ENCODE data around the gene HSP90AB1. TPM values are rescaled to one million over a fixed set of nuclear protein-coding genes. Genes with fewer than 3 reads are reported as not detected.
A peak's percentile ranks its signal among the peaks of the same experiment; 100 is the strongest.

The HSP90AB1 gene
- total and polyA plus RNA-seq, 2 of the 8 experiments (the other 6 are each of a cell fraction or from before 2014, with no cell fraction given) = 1,564 to 2,297 TPM

DNA sequence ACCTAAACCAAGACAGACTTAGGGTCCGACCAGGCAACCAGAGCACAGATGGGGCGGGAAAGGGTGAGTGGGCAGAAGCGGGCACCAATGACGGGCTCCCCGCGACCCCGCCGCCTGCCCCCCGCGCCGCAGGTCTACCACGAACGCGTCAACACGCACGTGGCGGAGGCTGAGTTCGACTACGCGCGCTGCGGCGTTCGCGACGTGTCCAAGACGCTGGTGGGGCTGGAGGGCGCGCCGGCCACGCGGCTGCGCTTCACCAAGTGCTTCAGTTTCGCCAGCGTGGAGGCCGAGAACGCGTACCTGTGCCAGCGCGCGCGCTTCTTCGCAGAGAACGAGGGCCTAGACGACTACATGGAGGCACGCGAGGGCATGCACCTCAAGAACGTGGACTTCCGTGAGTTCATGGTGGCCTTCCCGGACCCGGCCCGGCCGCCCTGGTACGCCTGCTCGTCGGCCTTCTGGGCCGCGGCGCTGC, 28.4 kb downstream of the HSP90AB1 start:
- Histone ChIP-seq H2BK120ac (replicated peaks; ENCODE audit: low read depth, low read length) (no peak overlapping the region), H3K23me2 (ENCODE audit: low read depth, low read length) (peaks cover 2% of the 10 kb centered on the region; the same call in 1 of the 2 replicates), H3K4me1 (replicated peaks in 1 of 4; ENCODE audit: control insufficient read depth in 3 of 4, insufficient read depth in 4 of 4, low read length in 3 of 4) (peaks cover 5 to 17% (median 9%) of the 10 kb centered on the region in 4 experiments), H2AFZ (ENCODE audit: low read length) (no peak overlapping the region), H3K9me3 (ENCODE audit: insufficient read depth in 2 of 2, low read depth in 1 of 2, low read length in 1 of 2) (no peaks in the 10 kb centered on the region), H2AK5ac (ENCODE audit: low read depth, low read length) (no peak overlapping the region), H4K8ac (ENCODE audit: extremely low read depth, insufficient read depth, low read length) (no peak overlapping the region), H4K91ac (replicated peaks; ENCODE audit: insufficient read length, low read length) (no peak overlapping the region), H3K4me2 (ENCODE audit: insufficient read depth in 1 of 2, low read depth in 2 of 2, low read length in 2 of 2) (no peak overlapping the region), H3K4ac (replicated peaks; ENCODE audit: insufficient read length, low read depth, low read length) (no peak overlapping the region), H3K27ac (ENCODE audit: low read depth, low read length) (no peak overlapping the region), H3K9ac (replicated peaks in 1 of 4; ENCODE audit: extremely low read depth in 1 of 4, low read depth in 3 of 4, low read length in 3 of 4) (no peak overlapping the region), H4K20me1 (replicated peaks in 1 of 2; ENCODE audit: control insufficient read depth in 1 of 2, insufficient read depth in 2 of 2, low read length in 2 of 2) (peaks cover 0 to 8% of the 10 kb centered on the region in 2 experiments), H2BK5ac (ENCODE audit: low read depth, low read length) (no peak overlapping the region), H3K27me3 (replicated peaks in 1 of 4; ENCODE audit: control insufficient read depth in 3 of 4, extremely low read depth in 1 of 4, insufficient read depth in 3 of 4, low read length in 3 of 4) (peaks cover 0 to 3% (median 0%) of the 10 kb centered on the region in 4 experiments; a peak in 1 of 7 replicates), H4K5ac (ENCODE audit: insufficient read length, low read depth, low read length) (no peak overlapping the region), H2BK20ac (ENCODE audit: low read length) (no peak overlapping the region), H3K56ac (replicated peaks; ENCODE audit: insufficient read length, low read depth, low read length) (no peak overlapping the region), H3K36me3 (ENCODE audit: control insufficient read depth in 2 of 4, insufficient read depth in 4 of 4, low read length in 3 of 4) (peaks cover 0 to 9% (median 3%) of the 10 kb centered on the region in 4 experiments; a peak in 4 of 8 replicates), H3K79me2 (ENCODE audit: control insufficient read depth in 1 of 2, insufficient read depth in 2 of 2, low read length in 2 of 2) (no peaks in the 10 kb centered on the region), H3K14ac (ENCODE audit: insufficient read length) (no peak overlapping the region), H3K79me1 (ENCODE audit: low read depth, low read length) (no peaks in the 10 kb centered on the region; the same call in 1 of the 2 replicates), H2BK12ac (ENCODE audit: low read depth, low read length) (peak overlapping the region; percentile 9; the same call in 1 of the 2 replicates), H3K18ac (ENCODE audit: extremely low read depth, low read length) (no peak overlapping the region), H3K4me3 (ENCODE audit: extremely low read depth in 1 of 4, insufficient read depth in 2 of 4, low read depth in 3 of 4, low read length in 4 of 4) (no peak overlapping the region), H3K23ac (ENCODE audit: insufficient read length) (no peak overlapping the region), H2BK15ac (ENCODE audit: low read length) (no peak overlapping the region)
- ChIA-PET CTCF (ENCODE audit: partially characterized antibody) (interaction anchor here (1.0 to 19.0 kb wide), 12 partner anchors 8 to 179 kb away, joined by 3 to 330 read pairs (median 4); partner anchors contain the start of genes AARS2 and SLC35B2), POLR2A (ENCODE audit: partially characterized antibody) (interaction anchor here (0.6 to 4.8 kb wide), 9 partner anchors 11 to 38 kb away, joined by 3 to 26 read pairs (median 3); partner anchors contain the start of genes AARS2, HSP90AB1 and SLC35B2)
- FAIRE-seq (no peak), DNase-seq (ENCODE audit: low read depth in 1 of 2, low spot score in 2 of 2) (no peak)
- WGBS, 2 experiments (ENCODE audit: extremely low coverage in 1 of 2, insufficient coverage in 1 of 2, insufficient read length in 1 of 2, insufficient replicate concordance in 2 of 2, low coverage in 1 of 2, low lambda C conversion rate in 2 of 2, missing lambda C conversion rate in 1 of 2) = 96% methylated on average over 55 of the region's 59 CpGs; no CpG with 5 or more reads in 1 of the 2 experiments
- TF ChIP-seq POLR2AphosphoS5 (IDR thresholded peaks at IDR 0.05; ENCODE audit: low read depth, low read length) = no peak
